ACC112 (cell line): Measurements from ENCODE around the gene GLDN.

Source experiments
- H2AFZ ChIP-seq: fragments of 200-600 bp; sonication (generic); one replicate; pipeline ENCODE4 v1.6.0; 2017; ENCODE audit warnings: antibody characterized with exemption, low read length; ENCODE audit not compliant: unreplicated experiment
- H3K27ac ChIP-seq: fragments of 200-600 bp; sonication (generic); 2 replicates; pipeline ENCODE4 v1.5.1; 2014; ENCODE audit warnings: low read depth, mild to moderate bottlenecking, antibody characterized with exemption, low read length, moderate library complexity
- H3K27me3 ChIP-seq: fragments of 200-600 bp; sonication (generic); 2 replicates; pipeline ENCODE4 v1.6.1; 2014; ENCODE audit warnings: mild to moderate bottlenecking, antibody characterized with exemption, low read length, moderate library complexity, mixed read lengths; ENCODE audit not compliant: insufficient read depth
- H3K36me3 ChIP-seq: fragments of 200-600 bp; sonication (generic); 2 replicates; pipeline ENCODE4 v1.6.1; 2016; ENCODE audit warnings: mild to moderate bottlenecking, antibody characterized with exemption, low read length, moderate library complexity, mixed read lengths; ENCODE audit not compliant: insufficient read depth
- H3K4me1 ChIP-seq: fragments of 200-600 bp; sonication (generic); one replicate; pipeline ENCODE4 v1.6.1; 2016; ENCODE audit warnings: low read length, mixed read lengths; ENCODE audit not compliant: insufficient read depth, unreplicated experiment, control insufficient read depth
- H3K4me3 ChIP-seq: fragments of 200-600 bp; sonication (generic); 2 replicates; pipeline ENCODE4 v1.5.1; 2014; ENCODE audit warnings: mild to moderate bottlenecking, low read depth, low read length
- H3K79me2 ChIP-seq: fragments of 200-600 bp; sonication (generic); one replicate; pipeline ENCODE4 v1.6.0; 2016; ENCODE audit warnings: low read length; ENCODE audit not compliant: control insufficient read depth, unreplicated experiment, insufficient read depth

Gene GLDN

DNA sequence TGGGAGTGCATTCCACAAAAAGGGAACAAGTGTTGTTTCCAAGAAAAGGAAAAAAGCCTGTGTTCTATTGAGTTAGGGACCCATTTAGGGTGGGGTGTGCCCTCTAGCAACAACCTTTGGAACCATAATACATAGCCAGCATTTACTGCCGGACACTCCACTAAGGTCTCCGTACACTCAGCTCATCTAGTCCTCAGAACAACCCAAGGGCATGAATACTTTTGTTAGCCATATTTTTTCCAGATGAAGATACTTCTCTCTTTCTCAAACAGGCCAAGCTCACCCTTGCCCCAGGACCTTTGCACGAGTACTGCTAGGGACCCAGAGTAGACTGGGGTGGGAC lies 46.2 kb downstream of the GLDN start:
- H3K79me2 ChIP-seq, result no peaks in the 10 kb centered on the region
- H3K4me1 ChIP-seq, result no peaks in the 10 kb centered on the region
- no peak overlapping the region for H2AFZ ChIP-seq

DNA sequence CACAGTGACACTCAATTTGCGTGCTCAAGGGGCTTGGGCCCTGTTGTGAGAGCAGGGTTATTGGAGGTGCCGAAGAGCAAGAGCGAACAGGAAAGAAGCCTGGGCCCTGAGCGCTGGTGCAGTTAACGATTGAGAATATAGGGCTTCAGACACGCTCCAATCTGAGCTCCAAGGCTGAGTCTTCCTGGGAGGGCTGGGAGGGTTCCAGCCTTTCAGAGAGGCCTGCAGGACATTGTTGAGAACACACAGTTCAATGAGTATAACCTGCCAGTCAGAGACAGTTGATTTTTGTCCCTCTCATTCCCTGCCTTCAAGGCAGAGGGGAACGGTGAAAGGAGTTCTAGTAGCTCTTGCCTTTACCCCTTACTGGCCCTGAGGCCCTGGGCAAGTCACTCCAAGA lies 47.3 kb downstream of the GLDN start:
- Histone ChIP-seq H2AFZ (no peak overlapping the region), H3K4me3 (no peak overlapping the region), H3K79me2 (no peaks in the 10 kb centered on the region), H3K36me3 (no peaks in the 10 kb centered on the region), H3K4me1 (no peaks in the 10 kb centered on the region), H3K27me3 (no peaks in the 10 kb centered on the region), H3K27ac (no peak overlapping the region)

More for the DNA sequence above, 46.2 kb downstream of the GLDN start:
- no peak overlapping the region for H3K4me3 ChIP-seq
- no peak overlapping the region for H3K27ac ChIP-seq
- H3K36me3 ChIP-seq, result no peaks in the 10 kb centered on the region
- no peaks in the 10 kb centered on the region for H3K27me3 ChIP-seq

DNA sequence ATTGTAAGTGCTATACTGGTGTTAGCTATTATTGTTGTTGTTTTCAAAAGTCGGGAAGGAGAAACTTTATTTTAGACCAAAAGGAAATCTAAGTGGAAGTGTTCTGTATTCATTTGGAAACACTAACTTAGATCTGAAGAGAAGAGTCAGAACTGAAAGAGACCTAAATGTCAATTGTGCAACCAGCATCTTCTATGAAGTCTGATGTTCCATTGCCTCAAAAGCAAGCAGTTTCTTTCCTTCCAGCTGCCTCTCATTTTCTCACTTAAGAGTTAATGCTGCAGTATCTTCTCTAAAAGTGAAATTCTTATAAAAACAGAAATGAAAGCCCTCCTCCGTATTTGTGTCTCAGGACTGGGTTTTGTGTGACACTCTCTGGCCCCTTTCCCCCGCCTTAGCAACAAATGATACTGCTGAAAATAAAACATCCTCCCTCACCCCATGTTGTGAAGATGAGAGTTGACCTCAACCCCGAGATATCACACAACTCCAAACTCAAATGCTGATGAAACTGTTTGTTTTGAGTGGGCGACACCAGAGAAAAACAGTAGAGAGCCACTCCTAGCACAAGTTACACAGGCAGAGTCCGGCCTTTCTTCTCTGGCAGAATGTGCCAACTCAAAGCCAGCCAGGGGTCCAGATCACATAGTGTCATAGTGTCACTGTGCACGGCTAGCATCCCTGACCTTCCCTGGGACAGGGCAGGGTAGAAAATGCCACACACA lies 48.9 kb downstream of the GLDN start:
- no peaks in the 10 kb centered on the region for H3K27me3 ChIP-seq
- no peak overlapping the region for H3K4me3 ChIP-seq
- no peaks in the 10 kb centered on the region for H3K4me1 ChIP-seq
- no peaks in the 10 kb centered on the region for H3K79me2 ChIP-seq
- H3K27ac ChIP-seq, result no peak overlapping the region
- H3K36me3 ChIP-seq, result no peaks in the 10 kb centered on the region
- H2AFZ ChIP-seq, result no peak overlapping the region

DNA sequence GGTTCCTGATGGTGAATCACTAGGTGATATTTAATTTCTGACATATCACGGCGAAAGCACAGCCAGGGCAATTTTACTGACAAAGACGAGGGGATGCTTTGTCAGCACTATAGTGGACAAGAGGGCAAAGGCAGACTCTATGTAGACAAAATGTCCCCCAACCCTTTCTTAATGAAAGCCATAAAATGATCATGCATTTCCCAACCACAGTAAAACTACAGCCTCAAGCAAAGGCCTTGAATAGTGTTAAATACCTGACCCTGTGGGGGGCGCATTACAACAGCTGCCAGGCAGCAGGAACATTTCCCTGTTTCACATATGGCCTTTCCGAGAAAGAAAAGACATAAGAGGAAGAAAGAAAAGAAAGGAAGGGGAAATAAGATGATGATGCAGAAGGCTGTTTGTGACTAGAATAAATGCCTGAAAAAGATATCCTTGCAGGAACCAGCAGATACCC lies 49.5 kb downstream of the GLDN start:
- Histone ChIP-seq H3K36me3 (no peaks in the 10 kb centered on the region), H2AFZ (no peak overlapping the region), H3K27ac (no peak overlapping the region), H3K4me1 (no peaks in the 10 kb centered on the region), H3K4me3 (no peak overlapping the region), H3K27me3 (no peaks in the 10 kb centered on the region), H3K79me2 (no peaks in the 10 kb centered on the region)

DNA sequence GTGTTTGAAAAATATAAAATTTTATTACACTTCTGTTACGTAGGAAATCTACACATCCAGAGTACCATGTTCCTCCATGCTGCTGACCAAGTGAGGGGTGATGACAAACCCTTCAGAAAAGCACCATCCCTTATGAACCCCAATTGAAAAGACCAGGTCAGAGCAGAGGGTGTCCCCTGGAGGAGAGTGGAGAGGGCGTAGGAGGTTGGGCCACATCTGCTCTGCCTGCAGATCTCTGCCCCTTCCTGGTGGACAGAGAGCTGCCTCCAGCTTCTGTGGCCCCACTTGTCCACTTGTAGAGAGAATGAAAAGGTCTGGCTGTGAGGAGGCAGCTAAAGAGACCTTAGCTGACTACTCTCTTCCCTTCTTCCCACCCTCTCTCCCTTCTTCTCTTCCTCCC lies 55.5 kb downstream of the GLDN start:
- H3K27ac ChIP-seq, result no peak overlapping the region

DNA sequence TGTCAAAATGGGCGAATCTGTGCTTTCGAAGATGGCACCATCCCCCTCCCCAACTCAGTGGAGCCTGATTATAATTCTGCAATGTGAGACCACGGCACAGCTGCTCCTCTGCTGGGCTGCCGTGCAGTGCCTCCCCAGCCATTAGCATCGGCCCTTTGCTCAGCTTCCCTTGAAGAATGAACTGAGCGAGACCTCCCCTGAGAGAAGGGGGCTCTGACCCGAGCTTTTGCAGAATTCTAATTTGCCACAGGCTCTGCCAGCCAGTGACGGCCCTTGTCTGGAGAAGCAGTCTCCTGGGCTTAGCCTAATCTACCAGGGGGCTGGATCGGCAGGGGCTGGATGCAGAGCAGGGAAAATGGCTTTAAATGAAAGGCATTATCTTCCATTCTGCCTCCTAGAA lies 57.2 kb downstream of the GLDN start:
- Histone ChIP-seq H3K27ac (no peak overlapping the region), H3K4me3 (no peak overlapping the region), H3K4me1 (no peaks in the 10 kb centered on the region), H3K27me3 (peaks cover 20% of the 10 kb centered on the region), H3K36me3 (no peaks in the 10 kb centered on the region), H2AFZ (no peak overlapping the region), H3K79me2 (no peaks in the 10 kb centered on the region)

More for the DNA sequence above, 55.5 kb downstream of the GLDN start:
- Histone ChIP-seq H3K79me2 (no peaks in the 10 kb centered on the region), H3K36me3 (no peaks in the 10 kb centered on the region), H2AFZ (no peak overlapping the region), H3K4me3 (no peak overlapping the region), H3K27me3 (peaks cover 20% of the 10 kb centered on the region), H3K4me1 (no peaks in the 10 kb centered on the region)

DNA sequence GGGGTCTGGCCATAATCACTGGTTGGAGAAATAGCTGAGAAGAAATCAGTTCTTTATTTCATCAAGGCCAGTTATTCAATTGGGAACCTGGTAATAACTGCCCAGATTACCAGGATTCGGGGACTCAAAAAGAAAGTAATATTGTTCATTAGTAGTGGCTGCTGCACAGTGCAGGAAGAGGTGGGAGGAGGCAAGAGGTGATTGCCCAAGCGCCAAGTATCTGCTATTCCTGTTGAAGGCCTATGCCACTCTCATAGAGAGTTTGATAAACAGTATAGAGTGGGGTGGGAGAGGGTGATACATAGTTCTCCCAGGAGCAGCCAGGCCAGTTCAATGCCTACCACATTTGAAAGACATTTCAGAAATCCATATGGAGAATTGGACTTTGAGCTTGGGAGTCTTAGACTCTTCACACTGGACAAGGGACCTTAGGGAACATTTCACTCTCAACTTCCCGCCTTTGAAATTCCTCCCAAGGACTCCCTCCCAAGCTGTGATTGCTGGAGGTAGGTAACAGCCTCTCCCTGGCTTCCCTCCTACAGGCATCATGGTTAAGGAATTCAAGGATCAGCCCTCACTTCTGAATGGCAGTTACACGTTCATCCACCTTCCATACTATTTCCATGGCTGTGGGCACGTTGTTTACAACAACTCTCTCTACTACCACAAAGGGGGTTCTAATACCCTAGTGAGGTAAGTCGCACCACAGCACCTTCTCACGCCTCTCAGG lies 59.8 kb downstream of the GLDN start:
- Histone ChIP-seq H2AFZ (no peak overlapping the region), H3K4me3 (no peak overlapping the region), H3K79me2 (no peaks in the 10 kb centered on the region), H3K4me1 (no peaks in the 10 kb centered on the region), H3K27ac (no peak overlapping the region), H3K36me3 (no peaks in the 10 kb centered on the region), H3K27me3 (peaks cover 24% of the 10 kb centered on the region)

DNA sequence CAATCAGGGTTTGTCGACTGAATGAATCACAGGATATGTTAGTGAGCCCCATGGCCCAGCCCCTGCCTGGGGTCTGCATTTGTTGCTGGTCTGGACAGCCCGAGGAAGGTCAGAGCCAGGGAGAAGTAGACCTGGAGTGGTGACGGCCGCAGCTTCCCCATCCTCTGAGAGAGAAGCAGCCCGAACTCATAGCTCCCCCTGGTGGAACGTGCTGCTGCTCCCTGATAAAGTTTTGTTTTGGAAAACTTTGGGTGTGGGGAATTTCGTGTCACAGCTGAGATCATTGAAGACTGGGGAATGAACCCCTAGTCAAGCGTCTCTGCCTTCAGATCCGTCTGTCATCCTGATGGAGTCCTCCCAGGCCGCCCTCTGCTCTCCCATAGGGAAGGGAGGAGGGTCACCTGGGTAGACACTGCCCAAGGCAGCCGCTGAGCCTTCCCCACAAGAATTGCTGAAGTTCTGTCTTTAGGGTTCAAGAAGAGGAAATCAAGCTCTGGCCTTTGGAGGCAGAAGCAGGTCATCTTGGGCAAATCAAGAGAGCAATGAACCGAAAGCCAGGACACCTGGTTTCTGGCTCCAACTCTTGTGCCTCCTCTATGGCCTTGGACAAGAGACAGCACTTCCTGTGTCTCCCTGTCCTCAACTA lies 60.5 kb downstream of the GLDN start:
- Histone ChIP-seq H3K4me1 (no peaks in the 10 kb centered on the region), H3K27me3 (peaks cover 24% of the 10 kb centered on the region), H3K27ac (no peak overlapping the region), H3K4me3 (no peak overlapping the region), H2AFZ (no peak overlapping the region), H3K79me2 (no peaks in the 10 kb centered on the region), H3K36me3 (no peaks in the 10 kb centered on the region)

DNA sequence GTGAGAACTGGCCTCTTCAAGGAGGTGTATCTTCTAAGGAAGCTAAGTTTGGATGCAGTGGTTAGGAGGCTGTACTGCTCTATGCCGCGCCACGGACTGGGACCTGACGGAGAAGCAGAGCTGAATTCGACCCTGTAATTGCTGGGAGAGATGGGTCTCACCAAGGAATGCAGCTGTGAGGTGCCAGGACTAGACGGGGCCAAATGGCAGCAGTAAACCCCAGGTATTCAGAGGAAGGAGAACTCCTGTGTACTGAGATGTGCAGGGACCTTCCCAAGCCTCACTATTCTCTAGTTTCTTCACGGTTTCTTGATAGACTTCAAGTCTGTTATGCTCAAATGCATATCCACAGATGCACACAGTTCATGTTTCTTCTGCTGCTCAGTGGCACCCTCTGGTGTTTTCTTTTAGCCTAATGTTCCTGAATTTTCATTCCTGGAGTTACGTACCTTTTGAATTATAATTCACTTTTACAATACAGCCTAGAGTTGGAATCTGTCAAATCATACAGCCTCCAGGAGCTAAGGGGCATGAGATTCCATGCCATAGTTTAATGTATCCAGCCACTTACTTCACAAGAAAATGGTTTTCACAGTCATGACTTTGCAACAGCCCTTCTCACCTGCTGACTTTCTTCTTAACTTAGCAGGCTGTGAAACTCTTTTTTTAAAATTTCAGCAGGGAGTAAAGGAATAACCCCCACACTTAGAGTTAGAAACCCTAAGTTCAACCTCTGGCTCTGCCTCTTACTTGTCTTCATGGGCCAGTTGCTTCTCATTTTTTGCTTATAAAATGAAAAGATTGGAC lies 61.8 kb downstream of the GLDN start:
- Histone ChIP-seq H3K27ac (no peak overlapping the region), H3K4me3 (no peak overlapping the region), H3K36me3 (no peaks in the 10 kb centered on the region), H2AFZ (no peak overlapping the region), H3K27me3 (peaks cover 16% of the 10 kb centered on the region), H3K79me2 (no peaks in the 10 kb centered on the region), H3K4me1 (no peaks in the 10 kb centered on the region)

DNA sequence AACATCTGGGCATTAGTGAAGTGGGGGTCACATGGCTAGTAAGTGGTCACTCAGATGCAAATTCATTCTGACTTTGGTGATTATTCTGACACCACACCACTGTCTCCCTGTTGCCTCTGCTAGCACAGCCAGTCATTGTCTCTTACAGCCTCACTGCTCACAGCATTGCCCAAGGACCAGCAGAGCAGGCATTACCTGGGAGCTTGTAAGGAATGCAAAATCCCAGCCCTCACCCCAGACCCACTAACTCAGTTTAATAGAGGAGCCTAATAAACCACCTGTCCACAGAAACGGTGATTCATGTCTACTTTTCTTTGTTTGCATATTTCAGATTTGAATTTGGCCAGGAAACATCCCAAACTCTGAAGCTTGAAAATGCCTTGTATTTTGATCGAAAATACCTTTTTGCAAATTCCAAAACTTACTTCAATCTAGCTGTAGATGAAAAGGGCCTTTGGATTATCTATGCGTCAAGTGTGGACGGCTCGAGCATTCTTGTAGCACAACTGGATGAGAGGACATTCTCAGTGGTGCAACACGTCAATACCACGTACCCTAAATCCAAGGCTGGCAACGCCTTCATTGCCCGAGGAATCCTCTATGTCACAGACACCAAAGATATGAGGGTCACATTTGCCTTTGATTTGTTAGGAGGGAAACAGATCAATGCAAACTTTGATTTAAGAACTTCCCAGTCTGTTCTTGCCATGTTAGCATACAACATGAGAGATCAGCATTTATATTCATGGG lies 62.7 kb downstream of the GLDN start:
- H2AFZ ChIP-seq, result no peak overlapping the region
- no peak overlapping the region for H3K4me3 ChIP-seq
- H3K79me2 ChIP-seq, result no peaks in the 10 kb centered on the region
- peaks cover 12% of the 10 kb centered on the region for H3K27me3 ChIP-seq
- no peak overlapping the region for H3K27ac ChIP-seq
- H3K36me3 ChIP-seq, result no peaks in the 10 kb centered on the region
- no peaks in the 10 kb centered on the region for H3K4me1 ChIP-seq
